ENCODE data around the gene NELL2.

- TF ChIP-seq POLR2A (IDR thresholded peaks at IDR 0.05) (no peak), CTCF (IDR thresholded peaks at IDR 0.05) (no peak)
Observed at GRCh38 chr12:44459569-44459968, 416.5 kb downstream of the NELL2 start.

All from suprapubic skin (tissue), 3 donors.